Activated CD4-positive, alpha-beta memory T cell treated with anti-CD3 and anti-CD28 coated beads for 36 hours (primary cell): ENCODE results near the gene AAMDC. TPM values are rescaled to one million over a fixed set of nuclear protein-coding genes. Genes with fewer than 3 reads are reported as not detected.

Experiments
- total RNA-seq, 2 experiments: library from RNA; stranded (reverse); gene quantifications; one replicate each; pipeline ENCODE4 v1.2.3, GENCODE V29; 2021

AAMDC gene
- total RNA-seq, 2 experiments from 2014 or later: 9.5 to 10.0 TPM

Other genes starting within 250 kb of the AAMDC start
- gene AQP11, start 231.2 kb upstream of the AAMDC start, total RNA-seq: under 1 TPM; 0.34 to 0.48 TPM
- gene CLNS1A, start 183.3 kb upstream of the AAMDC start, total RNA-seq: 100 to 1,000 TPM; 199 to 200 TPM
- 10 to 100 TPM; 48.7 to 52.9 TPM for gene RSF1, start 422 bp upstream of the AAMDC start, total RNA-seq
- 10 to 100 TPM; 53.5 to 55.3 TPM for gene INTS4, start 173.5 kb downstream of the AAMDC start, total RNA-seq
- under 1 TPM in 1 of 2 experiments, not detected in 1; 0.17 TPM for gene KCTD14, start 202.1 kb downstream of the AAMDC start, total RNA-seq
- not detected for gene THRSP, start 242.7 kb downstream of the AAMDC start, total RNA-seq